OCI-LY1 (cell line): ENCODE data around the gene RMI2.

ENCODE experiments used
- H2AFZ ChIP-seq: fragments of 200-600 bp; sonication (generic), shearing (Covaris generic); 2 replicates; pipeline ENCODE4 v1.6.0; 2014; ENCODE audit warnings: antibody characterized with exemption, mild to moderate bottlenecking, low read length
- H3F3A ChIP-seq: fragments of 200-600 bp; sonication (generic), shearing (Covaris generic); 2 replicates; pipeline ENCODE4 v1.6.0; 2014; ENCODE audit warnings: mild to moderate bottlenecking, antibody characterized with exemption, low read length, moderate library complexity; ENCODE audit not compliant: insufficient read depth
- H3K27ac ChIP-seq: fragments of 200-600 bp; sonication (generic); 2 replicates; pipeline ENCODE4 v1.5.1; 2014; ENCODE audit warnings: low read length, mixed run types, mild to moderate bottlenecking, low read depth; ENCODE audit not compliant: poor library complexity, severe bottlenecking
- H3K27me3 ChIP-seq: fragments of 200-600 bp; sonication (generic); 2 replicates; pipeline ENCODE4 v1.6.0; 2014; ENCODE audit warnings: antibody characterized with exemption, mild to moderate bottlenecking, low read length, moderate library complexity; ENCODE audit not compliant: insufficient read depth
- H3K36me3 ChIP-seq: fragments of 200-600 bp; sonication (generic); 2 replicates; pipeline ENCODE4 v1.6.1; 2014; ENCODE audit warnings: mild to moderate bottlenecking, antibody characterized with exemption, low read length, moderate library complexity, mixed read lengths; ENCODE audit not compliant: insufficient read depth
- H3K4me1 ChIP-seq: fragments of 200-600 bp; sonication (generic); 2 replicates; pipeline ENCODE4 v1.5.1; 2014; ENCODE audit warnings: mild to moderate bottlenecking, low read length, moderate library complexity; ENCODE audit not compliant: insufficient read depth, severe bottlenecking
- H3K4me2 ChIP-seq: fragments of 200-600 bp; sonication (generic), shearing (Covaris generic); 2 replicates; pipeline ENCODE4 v1.6.1; 2014; ENCODE audit warnings: low read length
- H3K4me3 ChIP-seq: fragments of 200-600 bp; sonication (generic); 2 replicates; pipeline ENCODE4 v1.5.1; 2014; ENCODE audit warnings: low read length, low read depth, mild to moderate bottlenecking, mixed read lengths; ENCODE audit not compliant: poor library complexity, severe bottlenecking
- H3K79me2 ChIP-seq: fragments of 200-600 bp; shearing (Covaris generic); 2 replicates; pipeline ENCODE4 v1.6.1; 2016; ENCODE audit warnings: mixed run types, low read length, mixed read lengths; ENCODE audit not compliant: insufficient read depth
- H3K9ac ChIP-seq: fragments of 200-600 bp; sonication (generic), shearing (Covaris generic); 2 replicates; pipeline ENCODE4 v1.6.1; 2014; ENCODE audit warnings: mild to moderate bottlenecking, low read length, mixed read lengths
- H3K9me2 ChIP-seq: fragments of 200-600 bp; sonication (generic), shearing (Covaris generic); 2 replicates; pipeline ENCODE4 v1.6.1; 2014; ENCODE audit warnings: low read depth, mild to moderate bottlenecking, low read length, mixed read lengths
- H3K9me3 ChIP-seq: fragments of 200-600 bp; shearing (Covaris generic); 2 replicates; pipeline ENCODE4 v1.6.1; 2014; ENCODE audit warnings: low read length, mixed read lengths
- H4K20me1 ChIP-seq: fragments of 200-600 bp; sonication (generic), shearing (Covaris generic); 2 replicates; pipeline ENCODE4 v1.6.0; 2016; ENCODE audit warnings: mild to moderate bottlenecking, low read length; ENCODE audit not compliant: insufficient read depth
- CTCF ChIP-seq: fragments of 200-600 bp; sonication (generic), shearing (Covaris generic); IDR thresholded peaks from 2 replicates; pipeline ENCODE4 v1.5.1; 2017; ENCODE audit warnings: mild to moderate bottlenecking, antibody characterized with exemption, low read length, moderate library complexity, mixed read lengths
- EZH2 ChIP-seq: fragments of 200-600 bp; sonication (generic), shearing (Covaris generic); IDR thresholded peaks from 2 replicates; pipeline ENCODE4 v1.8.0; 2017; ENCODE audit warnings: borderline replicate concordance, mixed run types, mild to moderate bottlenecking, antibody characterized with exemption, low read length, moderate library complexity, mixed read lengths

RMI2 gene

GRCh38 chr16:11334831-11335404 lies 10.3 kb upstream of the RMI2 start:
- Histone ChIP-seq H3K4me2 (no peak overlapping the region), H3K4me3 (no peak overlapping the region), H3F3A (no peaks in the 10 kb centered on the region), H3K27ac (no peak overlapping the region), H3K9me3 (no peaks in the 10 kb centered on the region), H3K79me2 (no peaks in the 10 kb centered on the region), H3K9me2 (no peaks in the 10 kb centered on the region), H3K27me3 (no peaks in the 10 kb centered on the region; the same call in 1 of the 2 replicates), H3K9ac (no peak overlapping the region), H2AFZ (no peak overlapping the region), H3K36me3 (no peaks in the 10 kb centered on the region; the same call in 1 of the 2 replicates), H3K4me1 (peaks cover 6% of the 10 kb centered on the region), H4K20me1 (no peaks in the 10 kb centered on the region)
- TF ChIP-seq CTCF (no peak), EZH2 (no peak)

- TF ChIP-seq CTCF (no peak), EZH2 (no peak)
- no peak overlapping the region for H2AFZ ChIP-seq
- H3K4me3 ChIP-seq, result no peak overlapping the region
- H3K27ac ChIP-seq, result peak overlapping the region; percentile 2
- no peaks in the 10 kb centered on the region for H3F3A ChIP-seq
- no peaks in the 10 kb centered on the region for H3K9me2 ChIP-seq
- no peaks in the 10 kb centered on the region for H3K9me3 ChIP-seq
- no peak overlapping the region for H3K4me2 ChIP-seq
- H3K9ac ChIP-seq, result no peak overlapping the region
- H3K4me1 ChIP-seq, result peaks cover 6% of the 10 kb centered on the region
- no peaks in the 10 kb centered on the region for H3K79me2 ChIP-seq
- H3K36me3 ChIP-seq, result no peaks in the 10 kb centered on the region; the same call in 1 of the 2 replicates
- H3K27me3 ChIP-seq, result no peaks in the 10 kb centered on the region; the same call in 1 of the 2 replicates
- H4K20me1 ChIP-seq, result no peaks in the 10 kb centered on the region
These were observed 6.2 kb upstream of the RMI2 start for GRCh38 chr16:11339075-11339474.

- no peak overlapping the region for H3K4me3 ChIP-seq
- H3K4me1 ChIP-seq, result peaks cover 15% of the 10 kb centered on the region
- no peaks in the 10 kb centered on the region for H3K9me2 ChIP-seq
- no peaks in the 10 kb centered on the region for H3K36me3 ChIP-seq
- no peaks in the 10 kb centered on the region for H3K27me3 ChIP-seq
- H4K20me1 ChIP-seq, result no peaks in the 10 kb centered on the region
- H3K4me2 ChIP-seq, result no peak overlapping the region
- no peaks in the 10 kb centered on the region for H3K79me2 ChIP-seq
- H3F3A ChIP-seq, result no peaks in the 10 kb centered on the region
- TF ChIP-seq CTCF (no peak), EZH2 (no peak)
- no peaks in the 10 kb centered on the region for H3K9me3 ChIP-seq
- H2AFZ ChIP-seq, result no peak overlapping the region
- H3K9ac ChIP-seq, result no peak overlapping the region
- H3K27ac ChIP-seq, result no peak overlapping the region
These were observed 4.5 kb upstream of the RMI2 start for GRCh38 chr16:11340710-11341109.
